GM18861 (cell line): ENCODE measurements around the gene GOLGA6L9.
"Not testable (repeated sequence)": the region's sequence is repeated elsewhere in the genome, so short reads cannot be mapped to it uniquely, and the experiment has no call there.

Source experiments
- ATAC-seq: cut with Tn5 transposase; IDR thresholded peaks from one replicate; pipeline ENCODE4 v1.9.1; 2021; ENCODE audit not compliant: unreplicated experiment

GOLGA6L9 gene, protein sequence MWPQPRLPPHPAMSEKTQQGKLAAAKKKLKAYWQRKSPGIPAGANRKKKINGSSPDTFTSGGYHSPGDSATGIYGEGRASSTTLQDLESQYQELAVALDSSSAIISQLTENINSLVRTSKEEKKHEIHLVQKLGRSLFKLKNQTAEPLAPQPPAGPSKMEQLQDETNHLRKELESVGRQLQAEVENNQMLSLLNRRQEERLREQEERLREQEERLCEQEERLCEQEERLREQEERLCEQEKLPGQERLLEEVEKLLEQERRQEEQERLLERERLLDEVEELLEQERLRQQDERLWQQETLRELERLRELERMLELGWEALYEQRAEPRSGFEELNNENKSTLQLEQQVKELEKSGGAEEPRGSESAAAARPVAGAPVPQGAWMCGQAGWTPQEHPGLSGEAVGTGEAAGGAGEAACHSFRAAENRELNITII

DNA sequence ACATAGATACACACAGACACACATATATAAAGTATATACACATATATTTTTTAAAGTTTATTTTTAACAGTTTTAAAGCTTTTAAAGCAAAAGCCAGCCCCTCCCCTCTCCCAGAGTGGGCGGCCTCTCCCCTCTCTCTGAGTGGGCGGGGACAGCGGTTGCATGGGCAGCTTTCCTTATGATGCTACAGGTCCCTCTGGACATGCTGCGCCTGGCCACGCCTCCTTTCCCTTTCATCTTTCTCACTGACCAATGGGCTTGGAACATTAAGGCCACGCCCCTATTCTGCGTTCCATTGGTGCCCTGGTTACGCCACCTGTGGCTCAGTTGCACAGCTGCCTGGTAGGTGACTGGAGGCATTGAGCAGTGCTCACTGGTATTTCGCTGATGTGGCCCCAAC is at the start of gene GOLGA6L9:
TSS of gene GOLGA6L9 (plus strand) at position 124 of the 400 bp plus-strand sequence. CDS start at position 388, 264 bp downstream.
- ATAC-seq, result not testable (repeated sequence)

DNA sequence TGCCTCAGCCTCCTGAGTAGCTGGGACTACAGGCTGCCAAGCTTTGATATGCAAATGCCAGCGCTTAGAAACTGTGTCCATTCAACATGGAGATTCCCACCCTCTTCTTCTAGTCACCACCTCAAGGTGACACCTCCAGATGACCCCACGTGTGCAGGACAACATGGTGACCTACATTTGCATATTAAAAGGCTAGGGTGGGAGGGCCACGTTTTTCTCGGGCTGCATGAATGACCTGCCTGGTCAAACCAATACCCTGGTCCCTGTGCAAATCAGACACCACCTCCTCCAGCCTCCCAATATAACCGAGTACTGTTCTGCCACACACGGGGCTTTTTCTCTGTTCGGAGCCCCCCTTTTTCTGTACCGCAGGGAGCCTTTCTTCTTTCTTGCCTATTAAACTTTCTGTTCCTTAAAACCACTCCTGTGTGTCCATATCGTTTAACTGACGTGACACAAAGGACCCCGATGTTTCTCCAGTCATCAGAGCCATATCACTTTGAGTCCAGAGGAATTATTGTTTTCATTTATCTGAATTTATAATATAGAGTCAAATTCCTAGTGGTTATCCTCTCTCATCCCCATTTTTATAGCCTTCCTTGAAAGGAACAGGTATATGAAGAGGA is 48.2 kb upstream of the GOLGA6L9 start:
- ATAC-seq, result not testable (repeated sequence)

DNA sequence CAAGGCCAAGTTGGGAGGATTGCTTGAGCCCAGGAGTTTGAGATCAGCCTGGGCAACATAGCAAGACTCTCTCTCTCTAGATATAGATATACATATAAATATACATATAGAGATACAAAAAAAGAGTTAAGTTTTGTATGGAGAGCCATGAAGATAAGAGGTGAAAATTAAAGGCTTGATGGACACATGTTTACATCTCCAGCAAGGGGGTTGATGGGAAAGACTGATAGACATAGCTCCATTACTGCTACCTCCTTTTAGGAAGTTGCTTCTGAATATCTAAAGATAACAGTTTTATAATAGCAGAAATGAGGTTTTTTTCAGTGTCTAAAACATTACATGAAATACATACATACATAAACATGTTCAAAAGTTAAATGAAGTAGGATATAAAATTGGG is 42.4 kb upstream of the GOLGA6L9 start:
- ATAC-seq, result not testable (repeated sequence)

DNA sequence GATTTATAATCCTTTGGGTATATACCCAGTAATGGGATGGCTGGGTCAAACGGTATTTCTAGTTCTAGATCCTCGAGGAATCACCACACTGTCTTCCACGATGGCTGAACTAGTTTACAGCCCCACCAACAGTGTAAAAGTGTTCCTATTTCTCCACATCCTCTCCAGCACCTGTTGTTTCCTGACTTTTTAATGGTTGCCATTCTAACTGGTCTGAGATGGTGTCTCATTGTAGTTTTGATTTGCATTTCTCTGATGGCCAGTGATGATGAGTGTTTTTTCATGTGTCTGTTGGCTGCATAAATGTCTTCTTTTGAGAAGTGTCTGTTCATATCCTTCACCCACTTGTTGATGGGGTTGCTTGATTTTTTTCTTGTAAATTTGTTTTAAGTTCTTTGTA is 39.5 kb upstream of the GOLGA6L9 start:
- ATAC-seq, result not testable (repeated sequence)

DNA sequence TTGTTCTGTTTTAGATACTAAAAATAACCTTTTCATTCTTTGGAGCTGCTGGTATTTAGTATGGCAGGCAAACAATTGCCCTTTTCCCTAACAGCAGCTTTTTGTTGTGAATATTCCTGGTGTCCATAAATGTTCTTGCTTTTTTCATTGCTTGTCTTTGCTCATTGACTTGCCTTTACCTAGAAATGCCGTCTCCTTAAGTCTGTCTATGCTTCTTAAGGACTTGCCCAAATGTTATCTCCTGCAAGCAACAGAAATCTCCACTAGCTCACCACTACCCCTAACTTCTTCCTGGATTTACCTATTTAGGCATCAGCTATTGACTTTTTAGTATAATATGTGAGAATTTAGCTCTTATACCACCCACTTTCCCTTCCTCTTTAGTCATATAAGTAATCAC is 37.5 kb upstream of the GOLGA6L9 start:
- not testable (repeated sequence) for ATAC-seq

DNA sequence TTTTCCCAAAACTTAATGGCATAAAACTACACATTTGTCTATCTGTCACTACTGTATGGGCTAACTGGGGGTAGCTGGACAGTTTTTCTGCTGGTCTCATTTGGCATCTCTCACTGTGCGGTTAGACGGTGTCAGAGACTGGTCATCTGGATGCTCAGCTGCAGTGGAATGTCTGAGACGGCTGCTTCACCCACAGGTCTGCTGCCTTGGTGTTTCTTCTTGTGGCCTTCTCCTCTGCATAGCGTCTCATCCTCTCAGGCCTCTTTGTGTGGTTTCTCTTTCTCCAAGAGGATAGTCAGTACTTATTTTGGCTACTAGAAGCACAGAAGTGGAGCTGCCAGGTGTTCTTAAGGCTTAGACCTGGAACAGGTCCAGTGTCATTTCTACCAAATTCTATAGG is 35.9 kb upstream of the GOLGA6L9 start:
- no peak for ATAC-seq

DNA sequence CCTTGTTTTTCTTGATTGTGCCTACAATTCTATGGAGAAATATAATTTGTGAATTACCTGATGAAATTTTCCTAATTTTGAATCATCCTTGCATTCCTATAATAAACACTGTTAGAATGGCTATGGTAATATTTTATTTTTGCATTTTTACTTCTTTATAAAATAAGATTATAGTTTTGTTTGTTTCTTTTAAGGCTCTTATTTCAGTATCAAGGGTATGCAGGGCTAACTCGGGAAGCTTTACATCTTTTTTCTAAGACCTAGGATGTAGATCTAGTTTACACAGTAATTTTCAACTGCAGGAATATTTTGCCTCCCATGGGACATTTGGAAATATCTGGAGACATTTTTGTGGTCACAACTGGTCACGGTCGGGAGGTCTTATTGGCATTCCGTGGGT is 33.8 kb upstream of the GOLGA6L9 start:
- ATAC-seq, result not testable (repeated sequence)

DNA sequence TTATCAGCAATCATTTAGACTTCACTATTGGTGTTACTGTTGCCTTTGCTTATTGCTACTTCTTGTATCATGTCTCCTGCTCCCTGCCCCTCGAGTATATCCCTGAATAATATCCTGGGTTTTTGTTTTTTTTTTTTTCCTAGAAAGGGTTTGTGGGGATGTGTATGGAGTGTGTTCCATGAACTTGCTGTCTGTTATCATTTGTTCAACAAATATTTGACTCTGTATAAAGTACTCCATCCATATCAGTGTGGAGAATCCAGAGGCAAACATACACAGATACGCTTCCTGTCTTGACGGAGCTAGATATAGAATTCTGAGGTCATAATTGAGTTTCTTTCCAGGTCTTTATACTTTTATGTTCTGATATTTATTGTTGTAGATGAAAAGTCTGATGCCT is 31.8 kb upstream of the GOLGA6L9 start:
- ATAC-seq, result no peak

DNA sequence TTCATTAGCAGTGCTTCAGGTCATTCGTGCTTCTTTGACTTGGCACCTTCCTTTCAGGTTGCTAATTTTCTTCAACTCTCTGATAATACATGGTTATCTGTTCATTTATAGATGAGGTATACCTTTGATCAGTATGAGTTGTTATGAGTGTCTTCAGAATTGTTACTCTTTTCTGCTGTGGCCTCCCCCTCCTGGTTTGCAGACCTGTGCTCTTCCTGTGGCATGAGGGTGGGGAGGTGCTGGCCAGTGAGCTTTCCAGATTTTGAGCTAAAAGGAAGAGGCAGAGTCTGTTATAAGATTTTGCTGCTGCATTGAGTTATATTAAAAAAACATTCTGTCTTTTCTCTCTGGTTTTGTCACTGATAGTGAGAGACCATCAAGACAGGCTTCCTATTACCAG is 30.8 kb upstream of the GOLGA6L9 start:
- ATAC-seq, result no peak

DNA sequence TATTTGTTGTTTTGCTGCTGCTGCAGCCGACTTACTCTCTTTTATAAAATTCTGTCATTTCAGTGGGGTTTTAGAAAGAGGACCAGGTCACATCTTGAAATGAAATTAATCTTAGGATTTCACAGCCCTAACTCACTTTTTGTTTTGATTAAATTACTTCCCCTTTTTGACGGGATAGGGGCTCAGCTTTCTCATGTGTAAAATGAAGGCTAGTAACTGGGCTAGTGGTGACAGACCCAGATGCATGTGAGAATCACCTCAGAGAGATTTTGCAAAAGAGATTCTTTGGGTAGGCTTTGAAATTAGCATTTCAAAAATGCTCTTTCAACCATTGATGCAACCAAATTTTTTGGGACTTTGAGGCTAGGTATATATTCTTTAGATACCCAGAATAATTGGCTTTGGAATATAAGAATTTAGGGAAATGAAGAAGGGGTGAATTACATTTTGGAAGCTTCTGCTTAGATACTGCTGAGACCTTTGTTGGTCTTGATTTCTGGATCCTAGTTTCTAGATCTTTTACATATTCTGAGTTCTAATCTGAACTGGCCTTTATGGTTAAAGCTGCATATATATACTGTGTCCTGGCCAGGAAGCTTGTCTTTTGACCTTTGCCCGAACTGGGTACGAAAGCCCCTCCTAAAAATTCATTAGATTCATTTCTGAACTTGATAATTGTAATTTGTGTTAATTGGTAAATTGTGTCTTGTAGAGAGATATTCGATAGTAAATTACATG is 30.1 kb upstream of the GOLGA6L9 start:
- peak; percentile 79 for ATAC-seq

DNA sequence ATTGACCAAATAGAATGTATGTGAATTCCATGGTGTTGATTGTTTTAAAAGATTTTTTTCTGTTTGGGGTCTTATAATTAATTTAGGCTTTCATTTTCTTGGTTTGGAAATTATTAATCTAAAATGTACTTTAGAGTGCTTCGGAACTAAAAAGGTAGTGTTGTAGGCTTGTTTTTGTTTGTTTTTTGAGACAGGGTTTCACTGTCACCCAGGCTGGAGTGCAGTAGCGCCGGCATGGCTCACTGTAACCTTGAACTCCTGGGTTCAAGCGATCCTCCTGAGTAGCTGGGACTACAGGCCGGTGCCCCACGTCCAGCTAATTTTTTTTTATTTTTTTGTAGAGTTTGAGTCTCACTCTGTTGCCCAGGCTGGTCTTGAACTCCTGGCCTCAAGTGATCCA is 27.7 kb upstream of the GOLGA6L9 start:
- not testable (repeated sequence) for ATAC-seq

DNA sequence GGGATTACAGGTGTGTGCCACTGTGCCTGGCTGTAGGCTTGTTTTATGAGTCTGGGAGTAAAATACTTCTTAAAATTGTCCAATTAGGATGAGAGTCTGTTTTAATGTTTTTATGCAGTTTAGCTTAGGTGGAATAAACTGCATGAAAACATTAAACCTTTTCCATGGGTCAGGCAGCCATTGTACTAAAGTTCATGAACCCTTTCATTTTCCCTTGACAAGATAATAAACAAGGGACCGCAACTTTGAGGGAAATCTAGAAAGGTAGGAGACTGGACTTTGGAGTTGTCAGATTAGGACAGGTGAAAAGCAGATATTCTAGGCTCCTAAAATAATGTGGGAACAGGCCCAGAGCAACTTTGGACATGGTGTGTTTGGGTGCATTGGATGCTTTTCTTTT is 27.3 kb upstream of the GOLGA6L9 start:
- not testable (repeated sequence) for ATAC-seq

DNA sequence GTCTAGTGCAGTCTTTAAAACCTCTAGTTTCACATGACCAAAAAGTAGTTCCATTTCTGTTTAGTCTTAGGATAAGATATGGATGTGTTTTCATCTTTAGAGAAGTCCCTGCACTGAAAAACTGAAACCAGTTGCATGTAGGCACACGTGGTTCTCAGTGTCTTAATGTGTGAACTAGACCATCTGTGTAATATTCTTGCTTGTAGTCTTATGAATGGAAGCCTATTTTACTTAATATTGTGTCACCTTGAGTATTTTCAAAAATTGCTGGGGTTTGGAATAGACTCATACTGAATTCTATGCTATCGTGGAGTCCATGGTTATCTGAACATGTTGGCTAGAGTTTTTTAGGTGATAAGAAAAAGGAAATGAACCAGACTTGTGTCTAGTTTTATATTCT is 23.4 kb upstream of the GOLGA6L9 start:
- ATAC-seq, result not testable (repeated sequence)

DNA sequence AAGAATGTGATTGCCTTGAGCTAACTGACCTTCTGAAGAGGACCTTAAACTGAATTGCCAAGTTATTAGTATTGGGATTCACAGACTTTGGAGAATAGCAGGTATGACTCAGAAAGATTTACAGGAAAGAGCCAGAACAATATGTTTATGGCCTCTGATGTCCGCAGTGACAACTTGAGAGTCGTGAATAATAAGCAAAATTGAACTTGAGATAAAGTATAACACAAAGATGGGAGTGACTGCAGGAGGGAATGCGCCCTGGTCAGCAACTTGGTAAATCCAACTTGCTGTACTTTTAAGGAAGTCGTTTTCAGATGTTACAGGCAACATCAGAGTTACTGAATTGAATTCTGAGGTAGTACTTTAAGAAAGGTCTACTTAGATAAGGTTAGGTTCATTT is 19.3 kb upstream of the GOLGA6L9 start:
- not testable (repeated sequence) for ATAC-seq

DNA sequence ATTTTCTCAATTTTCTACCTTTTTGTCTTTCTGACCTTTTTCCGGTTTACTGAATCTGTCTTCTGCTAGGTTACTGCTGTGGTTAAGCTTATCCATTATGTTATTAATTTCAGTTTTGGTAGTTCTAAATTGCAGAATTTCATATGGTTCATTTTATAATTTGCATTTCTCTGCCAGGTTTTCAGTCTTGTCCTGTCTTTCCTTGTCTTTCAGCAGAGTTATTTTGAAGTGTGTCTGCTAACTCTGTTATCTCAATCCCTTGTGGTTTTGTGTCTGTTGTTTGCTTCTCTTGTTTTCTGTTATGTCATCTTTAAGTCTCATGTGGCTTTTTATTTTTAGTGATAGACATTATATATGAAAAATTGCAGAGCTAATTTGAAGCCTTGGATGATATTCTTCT is 18.0 kb upstream of the GOLGA6L9 start:
- not testable (repeated sequence) for ATAC-seq

DNA sequence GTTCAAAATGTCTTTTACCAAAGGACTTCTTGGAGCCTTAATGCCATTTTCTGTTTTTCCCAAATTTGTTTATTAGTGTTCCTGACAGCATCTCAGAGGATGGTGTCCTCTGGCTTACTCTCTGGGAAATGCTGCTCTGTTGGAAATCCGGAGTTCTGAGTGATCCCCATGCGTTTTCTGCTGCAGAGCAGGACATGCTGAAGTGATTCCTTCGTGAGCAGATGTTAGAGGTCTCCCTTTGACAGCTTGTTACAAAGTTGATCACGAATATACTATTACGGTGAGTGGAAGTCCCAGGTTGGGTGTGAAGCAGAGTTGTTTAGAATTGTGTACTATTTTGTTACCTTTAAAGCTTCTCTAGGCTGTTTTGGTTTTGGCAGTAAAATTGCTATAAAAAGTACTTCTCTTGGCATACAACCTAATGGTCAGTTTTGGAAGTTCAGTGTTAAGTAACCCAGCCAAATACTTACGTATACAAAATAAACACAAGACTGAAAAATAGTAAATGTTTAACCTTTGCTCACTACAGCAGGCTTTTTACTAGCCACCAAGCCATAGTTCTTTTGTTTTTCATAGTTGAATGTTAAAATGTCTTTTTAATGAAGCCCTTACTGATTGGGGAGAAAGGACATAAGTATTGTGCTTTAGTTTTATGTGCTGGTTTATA is 15.0 kb upstream of the GOLGA6L9 start:
- ATAC-seq, result not testable (repeated sequence)

DNA sequence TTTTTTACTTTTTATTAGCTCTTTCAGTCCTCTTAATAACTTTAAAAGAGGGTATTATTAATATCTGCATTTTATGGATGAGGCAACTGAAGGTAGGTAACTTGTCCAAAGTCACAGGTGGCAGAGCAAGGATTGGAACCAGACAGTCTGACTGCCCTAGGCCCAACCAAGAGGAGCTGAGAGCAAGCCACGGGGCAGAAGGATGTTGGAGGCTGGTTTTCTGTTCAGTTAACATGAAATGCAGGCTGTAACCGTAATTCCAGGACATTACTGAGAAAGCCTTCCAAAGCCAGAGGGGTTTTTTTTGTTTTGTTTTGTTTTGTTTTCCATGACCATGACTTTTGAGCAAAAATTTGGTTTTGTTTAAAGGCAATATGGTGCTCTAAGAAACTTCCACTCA is 9.1 kb upstream of the GOLGA6L9 start:
- not testable (repeated sequence) for ATAC-seq

DNA sequence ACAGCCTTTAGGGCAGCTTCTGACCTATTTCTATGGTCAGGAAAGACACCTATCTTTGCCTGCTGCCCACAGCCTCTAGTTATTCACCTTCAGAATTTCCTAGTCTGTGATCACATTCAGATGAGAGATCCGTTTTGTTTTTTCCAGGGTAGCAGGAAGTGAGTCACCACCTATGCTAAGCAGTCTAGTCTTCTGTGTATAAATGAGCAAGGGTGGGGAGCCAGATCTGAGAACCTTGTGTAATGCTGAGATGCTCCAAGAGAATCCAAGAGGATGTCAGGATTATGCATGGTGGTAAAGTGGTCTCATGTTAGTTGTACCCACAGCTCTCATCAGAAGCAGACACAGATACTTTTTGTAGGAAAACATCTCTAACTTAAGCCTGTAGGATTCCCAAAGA is 8.7 kb upstream of the GOLGA6L9 start:
- ATAC-seq, result not testable (repeated sequence)

DNA sequence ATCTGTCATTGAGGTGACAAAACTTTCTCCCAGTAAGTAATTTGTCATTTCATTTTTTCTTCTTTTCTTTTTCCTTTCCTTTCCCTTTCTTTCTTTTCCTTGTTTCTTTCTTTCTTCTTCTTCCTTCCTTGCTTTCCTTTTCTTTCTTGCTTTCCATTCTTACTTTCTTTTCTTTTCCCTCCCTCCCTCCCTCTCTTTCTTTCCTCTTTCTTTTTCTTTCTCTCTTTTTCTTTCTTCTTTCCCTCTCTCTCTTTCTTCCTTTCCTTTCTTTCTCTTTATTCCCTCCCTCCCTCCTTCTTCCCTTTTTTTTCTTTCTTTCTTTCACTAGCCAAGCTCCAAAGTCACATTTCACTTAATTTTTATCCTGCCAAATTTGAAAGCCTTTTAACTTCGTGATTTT is 2.5 kb upstream of the GOLGA6L9 start:
- not testable (repeated sequence) for ATAC-seq

DNA sequence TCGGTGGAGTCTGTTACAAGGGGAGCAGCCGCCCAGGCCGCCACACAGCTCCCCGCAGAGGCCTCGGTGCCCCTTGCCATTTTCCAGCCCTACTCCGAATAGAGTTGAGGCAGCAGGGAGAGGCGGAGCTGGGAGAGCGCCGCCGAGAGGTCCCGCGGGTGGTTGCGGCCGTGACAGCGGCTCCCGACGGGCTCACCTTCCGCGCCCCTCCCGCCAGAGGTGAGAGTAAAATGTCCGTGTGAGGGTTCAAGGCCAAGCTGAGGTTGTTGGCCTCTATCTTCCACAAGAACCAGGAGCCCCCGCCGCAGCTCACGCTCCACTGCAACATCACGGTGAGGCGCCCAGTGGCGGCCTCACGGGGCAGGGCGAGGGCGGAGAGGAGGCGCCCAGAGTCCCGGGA is 15.8 kb downstream of the GOLGA6L9 start:
- ATAC-seq, result not testable (repeated sequence)

DNA sequence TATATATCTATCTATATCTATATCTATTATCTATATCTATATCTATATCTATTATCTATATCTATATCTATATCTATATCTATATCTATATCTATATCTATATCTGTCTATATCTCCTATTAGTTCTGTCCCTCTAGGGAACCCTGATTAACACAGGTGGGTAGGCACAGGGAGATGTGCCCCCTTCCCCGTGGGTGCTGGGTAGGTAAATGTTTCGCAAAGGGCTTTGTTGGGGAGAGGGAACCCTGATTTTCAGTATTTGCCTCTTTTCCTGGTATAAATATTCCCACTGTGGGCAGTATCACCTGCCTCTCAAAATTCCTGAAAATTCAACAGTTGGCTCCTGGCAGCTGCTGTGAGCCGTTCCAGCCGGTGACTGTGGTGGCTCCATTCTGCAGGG is 27.7 kb downstream of the GOLGA6L9 start:
- not testable (repeated sequence) for ATAC-seq
